GM19351 (cell line): Measurements from ENCODE around the gene MGAT4B.

Experiments used
- ATAC-seq: cut with Tn5 transposase; IDR thresholded peaks from one replicate; pipeline ENCODE4 v1.9.1; 2021; ENCODE audit warnings: mild to moderate bottlenecking, moderate library complexity; ENCODE audit not compliant: unreplicated experiment

MGAT4B gene

GRCh38 chr5:179812997-179813607, 6.4 kb upstream of the MGAT4B start:
- ATAC-seq, result no peak

GRCh38 chr5:179812135-179812825, 5.6 kb upstream of the MGAT4B start:
- ATAC-seq, result no peak

DNA sequence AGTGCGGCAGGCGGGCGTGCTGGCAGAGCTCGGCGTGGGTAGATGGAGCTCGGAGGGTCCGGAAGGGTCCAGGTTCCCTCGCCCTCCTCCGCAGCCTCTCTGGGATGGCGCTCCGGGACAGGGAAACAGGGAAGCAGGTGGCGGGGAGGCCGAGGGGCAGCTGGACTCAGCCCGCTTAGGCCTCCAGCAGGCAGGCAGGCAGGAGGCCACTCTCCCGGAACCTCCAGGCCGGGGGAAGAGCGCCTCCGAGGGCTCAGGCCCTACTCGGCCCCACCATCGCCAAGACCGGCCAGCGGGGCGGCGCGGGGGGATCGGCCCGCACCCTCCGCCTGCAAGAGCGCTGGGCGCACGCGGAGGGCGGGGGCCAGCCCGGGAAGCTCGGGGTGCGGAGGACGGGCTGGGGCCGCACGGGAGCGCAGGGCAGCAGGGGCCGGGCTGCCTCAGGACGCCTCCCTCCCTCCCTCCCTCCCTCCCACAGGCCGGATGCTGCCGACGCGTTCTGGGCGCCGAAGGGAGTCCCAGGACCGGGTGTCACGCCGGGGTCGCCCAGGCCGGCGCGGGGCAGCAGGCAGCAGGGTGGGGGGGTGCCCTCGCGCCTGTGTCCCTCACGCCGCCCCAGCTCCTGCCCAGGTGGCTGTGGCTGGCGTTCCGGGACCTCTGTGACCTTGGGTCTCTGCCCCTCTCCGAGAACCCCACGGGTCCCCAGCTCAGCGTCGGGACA, 977 bp downstream of the MGAT4B start:
- ATAC-seq, result peak; percentile 24

DNA sequence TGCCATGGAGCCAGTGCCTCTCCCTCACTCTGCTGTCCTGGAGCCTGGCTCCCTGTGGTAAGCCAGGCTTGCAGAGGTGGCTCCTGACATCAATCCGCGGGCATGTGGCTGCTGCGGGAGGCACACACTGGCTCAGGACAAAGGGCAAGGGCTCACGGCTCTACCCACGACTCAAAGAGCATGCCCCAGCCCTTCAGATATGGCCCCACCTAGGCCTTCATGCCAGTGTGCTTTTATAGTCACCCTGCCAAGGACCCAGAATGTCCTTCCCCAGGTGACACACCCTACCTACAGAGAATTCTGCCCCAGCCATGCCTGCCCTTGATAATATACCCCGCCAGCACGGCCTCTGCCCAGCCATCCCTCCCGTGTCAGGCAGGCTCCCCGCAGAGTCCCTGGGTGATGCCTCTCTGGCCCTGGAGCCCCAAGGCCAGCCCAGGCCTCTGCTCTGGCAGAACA, 1.6 kb downstream of the MGAT4B start:
- ATAC-seq, result no peak

DNA sequence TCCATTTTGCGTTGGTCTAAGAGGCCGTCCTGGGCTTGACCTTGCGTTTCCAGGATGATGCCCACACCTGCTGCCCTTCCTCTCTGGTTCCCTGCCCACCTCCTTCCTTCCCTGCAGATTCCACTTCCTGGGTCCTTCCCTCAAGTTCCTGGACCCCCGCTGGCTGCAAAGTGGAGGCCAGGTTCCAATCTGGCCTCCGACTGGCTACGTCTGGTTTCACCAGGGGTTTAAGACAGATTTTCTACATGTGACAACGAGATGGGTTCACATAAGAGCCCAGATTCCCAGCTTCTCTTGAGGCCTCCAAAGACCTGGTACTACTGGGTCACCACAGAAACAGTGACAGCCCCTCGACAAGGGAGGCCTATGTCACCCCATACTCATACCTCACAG, 2.1 kb downstream of the MGAT4B start:
- no peak for ATAC-seq

GRCh38 chr5:179803651-179804554, 2.8 kb downstream of the MGAT4B start:
- ATAC-seq, result no peak

GRCh38 chr5:179802950-179803562, 3.6 kb downstream of the MGAT4B start:
- ATAC-seq, result no peak

DNA sequence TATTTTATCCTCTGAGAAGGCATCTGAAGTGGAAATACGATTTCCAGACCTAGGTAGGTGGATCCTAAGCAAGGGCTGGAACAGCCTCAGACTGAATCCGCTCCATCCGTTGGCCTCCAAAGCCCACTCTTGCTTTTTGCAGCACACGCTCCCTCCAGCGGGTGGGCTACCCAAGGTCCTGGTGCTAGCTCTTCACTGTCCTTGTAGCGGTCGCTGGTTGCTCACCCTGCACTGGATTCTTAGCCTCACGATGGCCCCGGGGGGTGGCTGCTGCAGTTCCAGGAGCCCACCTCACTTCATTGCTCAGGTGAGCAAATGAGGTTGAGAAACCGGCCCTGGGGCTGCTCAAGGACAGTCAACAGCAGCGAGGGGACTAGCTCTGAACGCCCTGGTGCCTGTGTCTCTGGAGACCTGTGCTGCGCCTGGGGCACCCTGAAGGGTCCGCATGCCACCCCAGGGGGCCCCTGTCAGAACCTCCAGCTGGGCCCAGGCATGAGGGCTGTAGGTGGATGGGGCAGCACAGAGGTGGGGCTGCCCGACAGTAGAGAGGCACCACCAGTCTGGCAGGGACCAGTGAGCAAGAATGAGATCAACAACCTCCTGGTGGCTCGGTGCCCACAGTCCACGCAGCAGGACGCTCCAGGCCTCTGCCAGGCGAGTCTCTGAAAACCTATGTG, 4.3 kb downstream of the MGAT4B start:
- no peak for ATAC-seq

GRCh38 chr5:179801304-179802206, 5.1 kb downstream of the MGAT4B start:
- ATAC-seq, result no peak

DNA sequence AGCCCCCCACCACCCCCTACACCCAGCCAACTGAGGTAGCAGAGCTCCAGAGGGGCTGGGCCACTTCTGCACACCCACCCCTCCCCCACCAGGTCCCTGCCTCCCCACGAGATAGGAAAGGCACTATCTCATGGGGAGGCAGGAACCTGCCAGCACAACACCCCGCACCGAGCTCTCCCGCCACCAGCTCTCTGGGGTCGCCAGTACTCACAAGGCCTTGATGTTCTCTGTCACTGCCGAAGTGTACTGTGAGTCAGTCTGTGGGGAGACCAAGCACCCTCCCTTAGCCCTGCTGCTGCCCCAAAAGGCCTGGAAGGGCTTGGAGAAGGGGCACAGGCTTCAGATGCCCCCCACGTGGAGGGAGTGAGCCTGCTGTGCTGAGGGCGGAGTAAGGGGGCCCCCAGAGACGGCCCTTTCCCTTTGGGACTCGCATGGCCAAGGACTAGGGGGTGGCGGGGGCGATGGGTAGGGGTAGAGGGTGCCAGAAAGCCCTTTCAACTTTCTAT, 5.9 kb downstream of the MGAT4B start:
- ATAC-seq, result no peak

- no peak for ATAC-seq
Measured at GRCh38 chr5:179800071-179800695, 6.5 kb downstream of the MGAT4B start.

DNA sequence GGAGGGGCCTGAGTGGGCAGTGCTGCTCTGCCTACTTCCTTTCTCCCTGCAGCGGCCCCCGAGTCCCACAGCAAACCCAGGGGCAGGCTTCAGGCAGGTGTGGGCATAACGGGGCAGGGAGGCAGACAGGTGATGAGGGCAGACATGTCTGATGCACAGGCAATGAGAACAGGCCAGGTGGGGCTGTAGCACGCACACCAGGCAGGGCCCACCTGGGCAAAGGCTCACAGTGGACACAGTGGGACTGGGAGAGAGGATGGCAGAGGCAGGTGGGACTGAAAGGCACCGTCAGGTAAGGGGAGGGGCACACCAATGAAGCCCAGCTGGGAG, 7.1 kb downstream of the MGAT4B start:
- no peak for ATAC-seq

GRCh38 chr5:179798771-179799643, 7.7 kb downstream of the MGAT4B start:
- ATAC-seq, result no peak

GRCh38 chr5:179798144-179798770, 8.4 kb downstream of the MGAT4B start:
- ATAC-seq, result no peak

DNA sequence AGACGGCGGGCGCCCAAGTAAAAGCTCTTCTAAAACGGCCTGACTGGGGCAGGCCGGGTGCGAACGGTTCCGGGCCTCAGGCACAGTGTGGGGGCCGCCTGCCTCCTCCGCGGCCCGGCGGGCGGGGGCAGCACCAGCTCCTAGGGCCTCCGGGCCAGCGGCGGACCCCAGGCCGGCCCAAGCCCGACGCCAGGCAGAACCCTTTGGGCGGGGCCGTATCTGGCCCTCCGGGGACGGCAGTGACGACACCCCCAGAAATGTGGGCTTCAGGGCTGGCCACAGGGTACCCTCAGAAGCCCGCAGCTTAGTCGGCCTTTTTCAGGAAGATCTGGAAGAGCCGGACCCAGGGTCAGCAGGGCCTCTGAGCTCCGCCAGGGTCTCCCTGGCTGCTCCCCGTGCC, 8.9 kb downstream of the MGAT4B start:
- ATAC-seq, result no peak

DNA sequence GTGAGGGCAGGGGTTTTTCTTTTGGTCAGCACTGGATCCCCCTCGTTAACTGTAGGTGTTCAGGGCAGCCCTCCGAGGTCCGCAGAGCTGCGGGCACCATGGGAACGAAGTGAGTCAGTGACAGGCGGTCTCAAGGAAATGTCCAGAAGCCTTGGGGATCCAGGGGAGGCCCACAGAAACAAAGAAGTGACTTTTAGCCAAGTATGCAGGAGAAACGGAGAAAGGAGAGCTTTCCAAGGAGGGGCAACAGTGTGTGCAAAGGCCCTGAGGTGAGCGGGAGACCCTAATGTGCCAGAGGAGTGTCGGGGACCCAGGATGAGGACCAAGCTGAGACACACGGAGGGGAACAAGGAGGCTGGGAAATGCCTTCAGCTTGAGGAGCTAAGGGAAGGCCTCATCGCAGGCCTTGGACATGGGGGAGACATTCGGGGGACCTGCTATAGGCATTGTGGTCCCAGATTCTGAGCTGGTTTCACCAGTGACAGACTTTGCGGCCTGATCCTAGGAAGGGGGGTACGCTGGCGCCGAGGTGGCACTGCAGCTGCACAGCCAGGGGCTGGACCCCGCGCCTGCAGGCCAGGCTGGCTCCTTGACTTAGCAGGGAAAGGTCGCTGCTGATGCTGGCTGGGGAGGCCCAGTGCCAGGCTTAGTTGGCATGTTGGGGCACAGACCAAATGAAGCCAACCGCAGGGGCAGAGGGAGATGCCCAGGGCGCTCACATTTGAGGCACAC, 9.6 kb downstream of the MGAT4B start:
- ATAC-seq, result no peak
